HepG2 (cell line): ENCODE data around the gene NUP62. TPM values are rescaled to one million over a fixed set of nuclear protein-coding genes. Genes with fewer than 3 reads are reported as not detected.

Experiments used
- JUN ChIP-seq: sonication (generic); formaldehyde crosslinking; IDR thresholded peaks from 2 replicates; pipeline ENCODE4 v1.4.0; 2020; ENCODE audit warnings: mild to moderate bottlenecking, missing genetic modification reagents
- U2AF1 ChIP-seq: fragments of 200-400 bp; formaldehyde crosslinking; optimal IDR thresholded peaks from 2 replicates; pipeline ENCODE3; 2017; ENCODE audit warnings: mild to moderate bottlenecking, low read depth, low read length
- ZFX ChIP-seq: sonication (generic); formaldehyde crosslinking; IDR thresholded peaks from 2 replicates; pipeline ENCODE4 v1.4.0; 2020; ENCODE audit warnings: mild to moderate bottlenecking, low read depth, missing genetic modification reagents, moderate library complexity
- ZNF264 ChIP-seq: sonication (generic); formaldehyde crosslinking; IDR thresholded peaks from 2 replicates; pipeline ENCODE4 v1.4.0; 2020; ENCODE audit warnings: missing genetic modification reagents
- ZNF292 ChIP-seq: sonication (generic); formaldehyde crosslinking; IDR thresholded peaks from 2 replicates; pipeline ENCODE4 v1.8.1; 2022; ENCODE audit warnings: mild to moderate bottlenecking, low read depth, missing genetic modification reagents, borderline replicate concordance
- ZNF607 ChIP-seq: sonication (generic); formaldehyde crosslinking; IDR thresholded peaks from 2 replicates; pipeline ENCODE4 v1.5.1; 2020; ENCODE audit warnings: missing genetic modification reagents, mild to moderate bottlenecking, borderline replicate concordance
- ZSCAN9 ChIP-seq: IDR thresholded peaks from 2 replicates; pipeline ENCODE4 v1.6.1; 2016; ENCODE audit warnings: borderline replicate concordance
- polyA plus RNA-seq, 8 experiments: library from polyadenylated mRNA; depleted of rRNA in 3 of 8; stranded (reverse) in 7 of 8; unstranded in 1 of 8; fragments of >200 nt; fragmentation: Illumina TruSeq in 4 of 8; extraction: Trizol in 4 of 8; gene quantifications; 2 replicates each; pipeline versions ENCODE4 v1.2.1 to v1.2.3, GENCODE V29; 2011 to 2016; ENCODE audit warnings: low read depth in 4 of 8, missing spikeins in 1 of 8, mixed read lengths in 1 of 8; ENCODE audit not compliant: insufficient read depth in 1 of 8
- total RNA-seq, 5 experiments: library from RNA; depleted of rRNA; stranded (reverse); fragments of >200 nt; fragmentation: Illumina TruSeq; extraction: Trizol; gene quantifications; 2 replicates each; pipeline ENCODE4 v1.2.3, GENCODE V29; 2016; ENCODE audit warnings: low read depth in 1 of 5
- TF ChIP-seq, protein P1 (sequence below), 2 experiments: sonication (generic) in 1 of 2; formaldehyde crosslinking in 1 of 2; IDR thresholded peaks; 2 replicates each; pipeline versions ENCODE4 v1.6.1 to v1.9.0; 2014 to 2022; ENCODE audit warnings: antibody characterized with exemption in 1 of 2, borderline replicate concordance in 1 of 2, inconsistent platforms in 1 of 2, low read depth in 1 of 2, missing genetic modification reagents in 1 of 2
- TF ChIP-seq, protein P2 (sequence below): sonication (generic); formaldehyde crosslinking; IDR thresholded peaks from 2 replicates; pipeline ENCODE4; 2020; ENCODE audit warnings: missing genetic modification reagents, mild to moderate bottlenecking, borderline replicate concordance
- TF ChIP-seq, protein P3 (sequence below): sonication (generic); formaldehyde crosslinking; IDR thresholded peaks from 2 replicates; pipeline ENCODE4 v1.8.0; 2022; ENCODE audit warnings: mild to moderate bottlenecking, missing genetic modification reagents, borderline replicate concordance
- TF ChIP-seq, protein P4 (sequence below): sonication (generic); formaldehyde crosslinking; IDR thresholded peaks from 2 replicates; pipeline ENCODE4 v1.9.0; 2021; ENCODE audit warnings: missing genetic modification reagents, borderline replicate concordance

Gene NUP62
- total and polyA plus RNA-seq, 2 of the 13 experiments (the other 11 are each of a cell fraction or from before 2014, with no cell fraction given): 16.5 to 41.5 TPM

DNA sequence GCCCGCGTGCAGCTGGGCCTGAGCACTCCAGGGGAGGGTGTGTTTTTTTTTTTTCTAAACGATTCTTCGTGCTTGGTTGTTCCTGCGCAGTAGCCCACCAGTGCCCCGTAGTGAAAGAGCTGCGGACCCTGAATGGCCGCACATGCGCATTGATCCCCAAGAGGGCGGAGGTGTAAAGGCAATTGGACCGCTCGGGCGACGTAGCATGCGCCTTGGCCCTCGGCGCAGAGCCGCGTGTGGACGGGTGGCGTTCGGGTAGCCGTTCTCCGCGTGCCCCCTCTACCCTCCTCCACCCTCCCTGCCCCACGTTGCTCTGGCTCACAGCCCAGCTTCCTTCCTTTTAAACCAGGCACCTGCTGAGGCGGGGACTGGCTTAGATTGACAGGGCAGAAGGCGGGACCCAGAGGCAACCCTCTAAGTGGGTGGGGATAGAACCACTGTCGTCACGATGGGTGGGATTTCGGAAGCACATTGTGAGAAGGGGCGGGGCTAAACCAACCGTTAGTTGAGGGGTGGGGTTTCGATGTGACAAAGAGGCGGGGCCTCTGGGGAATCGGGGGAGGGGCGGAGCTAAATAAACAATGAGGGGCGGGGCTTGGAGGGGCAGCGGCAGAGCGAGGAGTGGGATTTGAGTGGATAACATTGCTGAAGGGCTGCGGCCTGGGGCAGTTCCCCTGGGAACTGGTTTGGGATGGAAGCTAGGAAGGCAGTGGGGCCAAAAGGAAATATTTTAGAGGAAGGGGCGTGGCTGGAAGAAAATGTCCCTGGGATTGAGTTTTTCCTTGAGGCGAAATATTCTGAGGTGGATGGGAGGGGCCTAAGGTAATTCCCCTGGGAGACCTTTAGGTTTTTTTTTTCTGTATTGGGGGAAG lies 543 bp upstream of the NUP62 start (continued):
- no peak; the same call in 1 of the 2 replicates for TF ChIP-seq ZNF292 (CRISPR knock-in tag)
- TF ChIP-seq, protein P1, sequence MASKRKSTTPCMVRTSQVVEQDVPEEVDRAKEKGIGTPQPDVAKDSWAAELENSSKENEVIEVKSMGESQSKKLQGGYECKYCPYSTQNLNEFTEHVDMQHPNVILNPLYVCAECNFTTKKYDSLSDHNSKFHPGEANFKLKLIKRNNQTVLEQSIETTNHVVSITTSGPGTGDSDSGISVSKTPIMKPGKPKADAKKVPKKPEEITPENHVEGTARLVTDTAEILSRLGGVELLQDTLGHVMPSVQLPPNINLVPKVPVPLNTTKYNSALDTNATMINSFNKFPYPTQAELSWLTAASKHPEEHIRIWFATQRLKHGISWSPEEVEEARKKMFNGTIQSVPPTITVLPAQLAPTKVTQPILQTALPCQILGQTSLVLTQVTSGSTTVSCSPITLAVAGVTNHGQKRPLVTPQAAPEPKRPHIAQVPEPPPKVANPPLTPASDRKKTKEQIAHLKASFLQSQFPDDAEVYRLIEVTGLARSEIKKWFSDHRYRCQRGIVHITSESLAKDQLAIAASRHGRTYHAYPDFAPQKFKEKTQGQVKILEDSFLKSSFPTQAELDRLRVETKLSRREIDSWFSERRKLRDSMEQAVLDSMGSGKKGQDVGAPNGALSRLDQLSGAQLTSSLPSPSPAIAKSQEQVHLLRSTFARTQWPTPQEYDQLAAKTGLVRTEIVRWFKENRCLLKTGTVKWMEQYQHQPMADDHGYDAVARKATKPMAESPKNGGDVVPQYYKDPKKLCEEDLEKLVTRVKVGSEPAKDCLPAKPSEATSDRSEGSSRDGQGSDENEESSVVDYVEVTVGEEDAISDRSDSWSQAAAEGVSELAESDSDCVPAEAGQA (IDR thresholded peaks at IDR 0.05; ENCODE audit: low read depth): no peak
- TF ChIP-seq, protein P1 (CRISPR knock-in tag; IDR thresholded peaks at IDR 0.05; ENCODE audit: borderline replicate concordance): no peak
- TF ChIP-seq, protein P2, sequence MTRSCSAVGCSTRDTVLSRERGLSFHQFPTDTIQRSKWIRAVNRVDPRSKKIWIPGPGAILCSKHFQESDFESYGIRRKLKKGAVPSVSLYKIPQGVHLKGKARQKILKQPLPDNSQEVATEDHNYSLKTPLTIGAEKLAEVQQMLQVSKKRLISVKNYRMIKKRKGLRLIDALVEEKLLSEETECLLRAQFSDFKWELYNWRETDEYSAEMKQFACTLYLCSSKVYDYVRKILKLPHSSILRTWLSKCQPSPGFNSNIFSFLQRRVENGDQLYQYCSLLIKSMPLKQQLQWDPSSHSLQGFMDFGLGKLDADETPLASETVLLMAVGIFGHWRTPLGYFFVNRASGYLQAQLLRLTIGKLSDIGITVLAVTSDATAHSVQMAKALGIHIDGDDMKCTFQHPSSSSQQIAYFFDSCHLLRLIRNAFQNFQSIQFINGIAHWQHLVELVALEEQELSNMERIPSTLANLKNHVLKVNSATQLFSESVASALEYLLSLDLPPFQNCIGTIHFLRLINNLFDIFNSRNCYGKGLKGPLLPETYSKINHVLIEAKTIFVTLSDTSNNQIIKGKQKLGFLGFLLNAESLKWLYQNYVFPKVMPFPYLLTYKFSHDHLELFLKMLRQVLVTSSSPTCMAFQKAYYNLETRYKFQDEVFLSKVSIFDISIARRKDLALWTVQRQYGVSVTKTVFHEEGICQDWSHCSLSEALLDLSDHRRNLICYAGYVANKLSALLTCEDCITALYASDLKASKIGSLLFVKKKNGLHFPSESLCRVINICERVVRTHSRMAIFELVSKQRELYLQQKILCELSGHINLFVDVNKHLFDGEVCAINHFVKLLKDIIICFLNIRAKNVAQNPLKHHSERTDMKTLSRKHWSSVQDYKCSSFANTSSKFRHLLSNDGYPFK (CRISPR knock-in tag): peak; percentile 88; the same call in 1 of the 2 replicates
- TF ChIP-seq ZNF264 (CRISPR knock-in tag): peak; percentile 66; the same call in 1 of the 2 replicates
- peak; percentile 39 for TF ChIP-seq ZSCAN9 (CRISPR knock-in tag)
- TF ChIP-seq JUN (CRISPR knock-in tag): no peak
- TF ChIP-seq U2AF1: peak; percentile 82
- TF ChIP-seq, protein P3, sequence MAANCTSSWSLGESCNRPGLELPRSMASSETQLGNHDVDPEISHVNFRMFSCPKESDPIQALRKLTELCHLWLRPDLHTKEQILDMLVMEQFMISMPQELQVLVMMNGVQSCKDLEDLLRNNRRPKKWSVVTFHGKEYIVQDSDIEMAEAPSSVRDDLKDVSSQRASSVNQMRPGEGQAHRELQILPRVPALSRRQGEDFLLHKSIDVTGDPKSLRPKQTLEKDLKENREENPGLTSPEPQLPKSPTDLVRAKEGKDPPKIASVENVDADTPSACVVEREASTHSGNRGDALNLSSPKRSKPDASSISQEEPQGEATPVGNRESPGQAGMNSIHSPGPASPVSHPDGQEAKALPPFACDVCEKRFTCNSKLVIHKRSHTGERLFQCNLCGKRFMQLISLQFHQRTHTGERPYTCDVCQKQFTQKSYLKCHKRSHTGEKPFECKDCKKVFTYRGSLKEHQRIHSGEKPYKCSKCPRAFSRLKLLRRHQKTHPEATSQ (CRISPR knock-in tag): no peak; the same call in 1 of the 2 replicates
- peak; percentile 83; the same call in 1 of the 2 replicates for TF ChIP-seq ZNF607 (CRISPR knock-in tag)
- peak; percentile 82 for TF ChIP-seq ZFX (CRISPR knock-in tag)
- TF ChIP-seq, protein P4, sequence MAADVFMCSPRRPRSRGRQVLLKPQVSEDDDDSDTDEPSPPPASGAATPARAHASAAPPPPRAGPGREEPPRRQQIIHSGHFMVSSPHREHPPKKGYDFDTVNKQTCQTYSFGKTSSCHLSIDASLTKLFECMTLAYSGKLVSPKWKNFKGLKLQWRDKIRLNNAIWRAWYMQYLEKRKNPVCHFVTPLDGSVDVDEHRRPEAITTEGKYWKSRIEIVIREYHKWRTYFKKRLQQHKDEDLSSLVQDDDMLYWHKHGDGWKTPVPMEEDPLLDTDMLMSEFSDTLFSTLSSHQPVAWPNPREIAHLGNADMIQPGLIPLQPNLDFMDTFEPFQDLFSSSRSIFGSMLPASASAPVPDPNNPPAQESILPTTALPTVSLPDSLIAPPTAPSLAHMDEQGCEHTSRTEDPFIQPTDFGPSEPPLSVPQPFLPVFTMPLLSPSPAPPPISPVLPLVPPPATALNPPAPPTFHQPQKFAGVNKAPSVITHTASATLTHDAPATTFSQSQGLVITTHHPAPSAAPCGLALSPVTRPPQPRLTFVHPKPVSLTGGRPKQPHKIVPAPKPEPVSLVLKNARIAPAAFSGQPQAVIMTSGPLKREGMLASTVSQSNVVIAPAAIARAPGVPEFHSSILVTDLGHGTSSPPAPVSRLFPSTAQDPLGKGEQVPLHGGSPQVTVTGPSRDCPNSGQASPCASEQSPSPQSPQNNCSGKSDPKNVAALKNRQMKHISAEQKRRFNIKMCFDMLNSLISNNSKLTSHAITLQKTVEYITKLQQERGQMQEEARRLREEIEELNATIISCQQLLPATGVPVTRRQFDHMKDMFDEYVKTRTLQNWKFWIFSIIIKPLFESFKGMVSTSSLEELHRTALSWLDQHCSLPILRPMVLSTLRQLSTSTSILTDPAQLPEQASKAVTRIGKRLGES (CRISPR knock-in tag): no peak
